IMR-90 (cell line): ENCODE results near the gene P2RX3. TPM values are rescaled to one million over a fixed set of nuclear protein-coding genes. Genes with fewer than 3 reads are reported as not detected.

ENCODE experiments used
- ATAC-seq: fragments of 200-7000 bp; cut with Tn5 transposase; 2 replicates; pipeline ENCODE4 v1.9.1; 2020; ENCODE audit warnings: low read depth, mild to moderate bottlenecking, moderate library complexity
- BruUV-seq: library from RNA; stranded (reverse); fragments of 400-500 nt; replicated peaks from 2 replicates; lab custom pipeline; 2021; lab: Mats Ljungman, UMichigan
- CTCF ChIA-PET: fragments of 300-600 bp; formaldehyde crosslinking; extraction: SDS; loops from one replicate; lab custom pipeline; 2021; ENCODE audit warnings: antibody characterized with exemption; lab: Yijun Ruan, JAX
- POLR2A ChIA-PET: fragments of 300-600 bp; sonication (Branson Sonifier 250); formaldehyde crosslinking; loops from one replicate; lab custom pipeline; 2022; ENCODE audit warnings: antibody characterized with exemption; ENCODE audit not compliant: unreplicated experiment; lab: Charles Lee
- DNase-seq: peaks from one replicate; pipeline ENCODE4 v3.0.0; 2013
- H2AFZ ChIP-seq: replicated peaks from 2 replicates; pipeline ENCODE3; 2013; ENCODE audit warnings: low read length, mild to moderate bottlenecking; ENCODE audit not compliant: poor library complexity
- H2AK5ac ChIP-seq: 2 replicates; pipeline ENCODE4 v1.6.1; 2013; ENCODE audit warnings: low read depth, low read length, inconsistent platforms
- H2AK9ac ChIP-seq: replicated peaks from 2 replicates; pipeline ENCODE3; 2013; ENCODE audit warnings: mild to moderate bottlenecking, low read depth, low read length, moderate library complexity; ENCODE audit not compliant: poor library complexity
- H2BK120ac ChIP-seq: 2 replicates; pipeline ENCODE4 v1.6.1; 2013; ENCODE audit warnings: low read depth, low read length, inconsistent platforms
- H2BK15ac ChIP-seq: 3 replicates; pipeline ENCODE4 v1.6.1; 2013; ENCODE audit warnings: low read depth, low read length, inconsistent platforms
- H2BK20ac ChIP-seq: 2 replicates; pipeline ENCODE4 v1.6.1; 2013; ENCODE audit warnings: low read depth, mild to moderate bottlenecking, inconsistent platforms, low read length, moderate library complexity
- H2BK5ac ChIP-seq: 2 replicates; pipeline ENCODE4 v1.6.1; 2013; ENCODE audit warnings: mild to moderate bottlenecking, low read depth, low read length, inconsistent platforms; ENCODE audit not compliant: poor library complexity, severe bottlenecking
- H3K14ac ChIP-seq: replicated peaks from 2 replicates; pipeline ENCODE4 v1.6.1; 2013; ENCODE audit warnings: low read depth, low read length, inconsistent platforms
- H3K18ac ChIP-seq: 2 replicates; pipeline ENCODE4 v1.6.1; 2013; ENCODE audit warnings: low read depth, low read length, control low read depth
- H3K23ac ChIP-seq: 2 replicates; pipeline ENCODE4 v1.6.1; 2013; ENCODE audit warnings: low read depth, low read length, inconsistent platforms
- H3K27ac ChIP-seq: 2 replicates; pipeline ENCODE4 v1.5.1; 2013; ENCODE audit warnings: mild to moderate bottlenecking, control low read depth, low read length; ENCODE audit not compliant: insufficient read depth
- H3K27me3 ChIP-seq: 2 replicates; pipeline ENCODE4 v1.6.1; 2013; ENCODE audit warnings: low read length; ENCODE audit not compliant: control insufficient read depth, insufficient read depth
- H3K36me3 ChIP-seq: 2 replicates; pipeline ENCODE4 v1.6.1; 2013; ENCODE audit warnings: low read length, mixed read lengths; ENCODE audit not compliant: control insufficient read depth, insufficient read depth
- H3K4ac ChIP-seq: 2 replicates; pipeline ENCODE4 v1.6.1; 2013; ENCODE audit warnings: low read depth, low read length, inconsistent platforms
- H3K4me1 ChIP-seq: 2 replicates; pipeline ENCODE4 v1.6.1; 2013; ENCODE audit warnings: low read length, mixed read lengths; ENCODE audit not compliant: control insufficient read depth, insufficient read depth
- H3K4me2 ChIP-seq: 2 replicates; pipeline ENCODE4 v1.6.1; 2013; ENCODE audit warnings: low read depth, mild to moderate bottlenecking, control low read depth, low read length, moderate library complexity
- H3K4me3 ChIP-seq: 2 replicates; pipeline ENCODE4 v1.5.1; 2013; ENCODE audit warnings: low read depth, mild to moderate bottlenecking, control low read depth, low read length, moderate library complexity; ENCODE audit not compliant: insufficient read depth
- H3K56ac ChIP-seq: 2 replicates; pipeline ENCODE4 v1.6.1; 2013; ENCODE audit warnings: low read length, inconsistent platforms; ENCODE audit not compliant: insufficient read depth; ENCODE audit errors: extremely low read depth
- H3K79me1 ChIP-seq, 2 experiments: 2 replicates each; pipeline ENCODE4 v1.6.1; 2013; ENCODE audit warnings: low read length in 2 of 2, inconsistent platforms in 1 of 2, low read depth in 1 of 2
- H3K9ac ChIP-seq: 2 replicates; pipeline ENCODE4 v1.6.1; 2013; ENCODE audit warnings: low read depth, low read length, control low read depth
- H3K9me1 ChIP-seq: 2 replicates; pipeline ENCODE4 v1.6.1; 2013; ENCODE audit warnings: low read length, inconsistent platforms; ENCODE audit not compliant: insufficient read depth
- H3K9me3 ChIP-seq: 2 replicates; pipeline ENCODE4 v1.6.1; 2013; ENCODE audit warnings: low read length; ENCODE audit not compliant: control insufficient read depth, insufficient read depth
- H4K20me1 ChIP-seq: 2 replicates; pipeline ENCODE4 v1.6.1; 2013; ENCODE audit warnings: low read length, inconsistent platforms; ENCODE audit not compliant: insufficient read depth
- H4K5ac ChIP-seq: 2 replicates; pipeline ENCODE4 v1.6.1; 2013; ENCODE audit warnings: mild to moderate bottlenecking, low read depth, low read length, control low read depth
- H4K8ac ChIP-seq, 2 experiments: 2 replicates each; pipeline ENCODE4 v1.6.1; 2013; ENCODE audit warnings: low read depth in 2 of 2, low read length in 2 of 2, control low read depth in 1 of 2, inconsistent platforms in 1 of 2
- H4K91ac ChIP-seq: 2 replicates; pipeline ENCODE4 v1.6.1; 2013; ENCODE audit warnings: low read depth, low read length, inconsistent platforms; ENCODE audit not compliant: insufficient read depth
- BHLHE40 ChIP-seq: fragments of 150-350 bp; IDR thresholded peaks from 2 replicates; pipeline ENCODE4 v1.6.1; 2016; ENCODE audit warnings: mild to moderate bottlenecking, low read depth, low read length
- CEBPB ChIP-seq: IDR thresholded peaks from 2 replicates; pipeline ENCODE4 v1.6.1; 2012; ENCODE audit warnings: low read depth, low read length, improper control_type of control experiment
- CHD1 ChIP-seq: IDR thresholded peaks from 2 replicates; pipeline ENCODE4 v1.6.1; 2012; ENCODE audit warnings: low read depth, low read length, improper control_type of control experiment
- FOS ChIP-seq: fragments of 150-350 bp; IDR thresholded peaks from 2 replicates; pipeline ENCODE4 v1.6.1; 2016; ENCODE audit warnings: low read depth, low read length
- MAFK ChIP-seq: IDR thresholded peaks from 2 replicates; pipeline ENCODE4 v1.6.1; 2012; ENCODE audit warnings: low read depth, low read length, improper control_type of control experiment
- MAZ ChIP-seq: IDR thresholded peaks from 2 replicates; pipeline ENCODE4 v1.6.1; 2012; ENCODE audit warnings: low read depth, mild to moderate bottlenecking, low read length, improper control_type of control experiment, moderate library complexity, borderline replicate concordance
- MXI1 ChIP-seq: IDR thresholded peaks from 2 replicates; pipeline ENCODE4 v1.6.1; 2012; ENCODE audit warnings: low read depth, mild to moderate bottlenecking, low read length, moderate library complexity, borderline replicate concordance
- NFE2L2 ChIP-seq: fragments of 150-350 bp; IDR thresholded peaks from 2 replicates; pipeline ENCODE4 v1.6.1; 2016; ENCODE audit warnings: low read depth, mild to moderate bottlenecking, low read length
- POLR2A ChIP-seq: IDR thresholded peaks from 2 replicates; pipeline ENCODE4 v1.6.1; 2012; ENCODE audit warnings: mild to moderate bottlenecking, low read depth, low read length
- RAD21 ChIP-seq: IDR thresholded peaks from 2 replicates; pipeline ENCODE4 v1.6.1; 2012; ENCODE audit warnings: low read length, improper control_type of control experiment
- RCOR1 ChIP-seq: IDR thresholded peaks from 2 replicates; pipeline ENCODE4 v1.6.1; 2012; ENCODE audit warnings: mild to moderate bottlenecking, low read length, improper control_type of control experiment; ENCODE audit not compliant: insufficient replicate concordance
- RFX5 ChIP-seq: IDR thresholded peaks from 2 replicates; pipeline ENCODE4 v1.8.0; 2012; ENCODE audit warnings: low read depth, mild to moderate bottlenecking, low read length, moderate library complexity
- SMC3 ChIP-seq: fragments of 150-350 bp; IDR thresholded peaks from 2 replicates; pipeline ENCODE4 v1.6.1; 2016; ENCODE audit warnings: low read depth, mild to moderate bottlenecking, antibody characterized with exemption, low read length, moderate library complexity
- dilution Hi-C: fragments of 300-500 bp; cut with HindIII; formaldehyde crosslinking; loops from one replicate; pipeline ENCODE4 v1.14.3; 2018; ENCODE audit warnings: low sequenced_read_pairs; ENCODE audit not compliant: unreplicated experiment
- in situ Hi-C: fragments of 300-500 bp; cut with MboI; formaldehyde crosslinking; loops from 3 replicates; pipeline ENCODE4 v1.14.3; 2019; ENCODE audit warnings: low sequenced_read_pairs, inconsistent platforms, mixed read lengths
- intact Hi-C: fragments of 100-400 bp; cut with micrococcal nuclease; formaldehyde crosslinking; loops from 2 replicates; pipeline ENCODE4 v1.10.0; 2022
- polyA plus RNA-seq, 3 experiments: library from polyadenylated mRNA; depleted of rRNA; stranded (reverse); fragments of >200 nt; gene quantifications; 2 replicates each; pipeline ENCODE4 v1.2.3, GENCODE V29; 2012; ENCODE audit warnings: low replicate concordance in 1 of 3
- total RNA-seq: library from RNA; depleted of rRNA; stranded (reverse); fragments of >200 nt; gene quantifications from 2 replicates; pipeline ENCODE4 v1.2.3, GENCODE V29; 2012
- TF ChIP-seq, protein P1 (sequence below): fragments of 150-350 bp; IDR thresholded peaks from 2 replicates; pipeline ENCODE4 v1.6.1; 2017; ENCODE audit warnings: mild to moderate bottlenecking, antibody characterized with exemption, low read length, low read depth
- TF ChIP-seq, protein P2 (sequence below): conservative IDR thresholded peaks from 2 replicates; pipeline ENCODE4 v1.5.1; 2012; ENCODE audit warnings: mild to moderate bottlenecking, low read depth, low read length, improper control_type of control experiment
- TF ChIP-seq, protein P3 (sequence below): fragments of 150-350 bp; IDR thresholded peaks from 2 replicates; pipeline ENCODE4 v1.6.1; 2016; ENCODE audit warnings: low read depth, mild to moderate bottlenecking, low read length, moderate library complexity, borderline replicate concordance

Gene P2RX3
- total and polyA plus RNA-seq, 2 of the 4 experiments (the other 2 are of a cell fraction), result not detected

DNA sequence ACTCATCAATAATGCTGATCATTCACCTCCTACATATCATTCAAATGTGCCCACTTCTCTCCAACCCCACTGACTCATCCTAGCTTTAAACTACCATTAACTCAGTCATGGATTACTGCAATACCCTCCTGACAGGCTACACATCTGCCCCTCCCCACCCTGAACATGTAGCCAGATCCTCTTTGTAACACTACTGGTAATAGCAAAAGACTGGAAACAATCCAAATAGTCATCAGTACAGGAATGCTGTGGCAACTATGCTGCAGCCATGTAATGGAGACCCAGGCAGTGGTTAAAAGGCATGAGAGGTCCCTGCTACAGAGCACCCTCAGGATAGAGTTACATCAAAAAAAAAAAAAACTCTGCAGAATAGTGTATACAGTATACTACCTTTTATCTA, 72.1 kb downstream of the P2RX3 start:
- Histone ChIP-seq H2AK9ac (no peak overlapping the region), H3K36me3 (peaks cover 32% of the 10 kb centered on the region), H3K56ac (no peak overlapping the region), H3K4ac (no peak overlapping the region), H3K9me1 (no peaks in the 10 kb centered on the region; the same call in 1 of the 2 replicates), H3K23ac (no peak overlapping the region), H3K4me2 (no peak overlapping the region), H3K14ac (no peak overlapping the region), H2BK120ac (no peak overlapping the region), H2BK5ac (no peak overlapping the region), H2AK5ac (no peak overlapping the region), H3K4me1 (peaks cover 3% of the 10 kb centered on the region; the same call in 1 of the 2 replicates), H4K20me1 (no peaks in the 10 kb centered on the region), H2BK20ac (no peak overlapping the region), H3K9me3 (no peaks in the 10 kb centered on the region), H3K4me3 (no peak overlapping the region), H3K27me3 (no peaks in the 10 kb centered on the region), H3K79me1 (no peaks in the 10 kb centered on the region), H4K91ac (no peak overlapping the region), H3K27ac (no peak overlapping the region), H3K18ac (no peak overlapping the region), H4K5ac (no peak overlapping the region), H4K8ac (no peak overlapping the region), H3K9ac (no peak overlapping the region), H2AFZ (no peak overlapping the region), H2BK15ac (no peak overlapping the region)
- BruUV-seq, result no TSS peak
- TF ChIP-seq, protein P1, sequence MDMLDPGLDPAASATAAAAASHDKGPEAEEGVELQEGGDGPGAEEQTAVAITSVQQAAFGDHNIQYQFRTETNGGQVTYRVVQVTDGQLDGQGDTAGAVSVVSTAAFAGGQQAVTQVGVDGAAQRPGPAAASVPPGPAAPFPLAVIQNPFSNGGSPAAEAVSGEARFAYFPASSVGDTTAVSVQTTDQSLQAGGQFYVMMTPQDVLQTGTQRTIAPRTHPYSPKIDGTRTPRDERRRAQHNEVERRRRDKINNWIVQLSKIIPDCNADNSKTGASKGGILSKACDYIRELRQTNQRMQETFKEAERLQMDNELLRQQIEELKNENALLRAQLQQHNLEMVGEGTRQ, result no peak
- no peak for TF ChIP-seq MAFK
- TF ChIP-seq SMC3, result no peak
- TF ChIP-seq POLR2A, result no peak
- no peak for TF ChIP-seq NFE2L2
- peak; percentile 54; the same call in 1 of the 2 replicates for TF ChIP-seq MAZ
- peak; percentile 75 for TF ChIP-seq CEBPB
- TF ChIP-seq, protein P2, sequence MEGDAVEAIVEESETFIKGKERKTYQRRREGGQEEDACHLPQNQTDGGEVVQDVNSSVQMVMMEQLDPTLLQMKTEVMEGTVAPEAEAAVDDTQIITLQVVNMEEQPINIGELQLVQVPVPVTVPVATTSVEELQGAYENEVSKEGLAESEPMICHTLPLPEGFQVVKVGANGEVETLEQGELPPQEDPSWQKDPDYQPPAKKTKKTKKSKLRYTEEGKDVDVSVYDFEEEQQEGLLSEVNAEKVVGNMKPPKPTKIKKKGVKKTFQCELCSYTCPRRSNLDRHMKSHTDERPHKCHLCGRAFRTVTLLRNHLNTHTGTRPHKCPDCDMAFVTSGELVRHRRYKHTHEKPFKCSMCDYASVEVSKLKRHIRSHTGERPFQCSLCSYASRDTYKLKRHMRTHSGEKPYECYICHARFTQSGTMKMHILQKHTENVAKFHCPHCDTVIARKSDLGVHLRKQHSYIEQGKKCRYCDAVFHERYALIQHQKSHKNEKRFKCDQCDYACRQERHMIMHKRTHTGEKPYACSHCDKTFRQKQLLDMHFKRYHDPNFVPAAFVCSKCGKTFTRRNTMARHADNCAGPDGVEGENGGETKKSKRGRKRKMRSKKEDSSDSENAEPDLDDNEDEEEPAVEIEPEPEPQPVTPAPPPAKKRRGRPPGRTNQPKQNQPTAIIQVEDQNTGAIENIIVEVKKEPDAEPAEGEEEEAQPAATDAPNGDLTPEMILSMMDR, result no peak
- peak; percentile 51; the same call in 1 of the 2 replicates for TF ChIP-seq FOS
- TF ChIP-seq BHLHE40, result no peak
- TF ChIP-seq, protein P3, sequence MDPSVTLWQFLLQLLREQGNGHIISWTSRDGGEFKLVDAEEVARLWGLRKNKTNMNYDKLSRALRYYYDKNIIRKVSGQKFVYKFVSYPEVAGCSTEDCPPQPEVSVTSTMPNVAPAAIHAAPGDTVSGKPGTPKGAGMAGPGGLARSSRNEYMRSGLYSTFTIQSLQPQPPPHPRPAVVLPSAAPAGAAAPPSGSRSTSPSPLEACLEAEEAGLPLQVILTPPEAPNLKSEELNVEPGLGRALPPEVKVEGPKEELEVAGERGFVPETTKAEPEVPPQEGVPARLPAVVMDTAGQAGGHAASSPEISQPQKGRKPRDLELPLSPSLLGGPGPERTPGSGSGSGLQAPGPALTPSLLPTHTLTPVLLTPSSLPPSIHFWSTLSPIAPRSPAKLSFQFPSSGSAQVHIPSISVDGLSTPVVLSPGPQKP, result no peak
- no peak for TF ChIP-seq MXI1
- TF ChIP-seq CHD1, result no peak
- no peak for TF ChIP-seq RAD21
- TF ChIP-seq RCOR1, result peak; percentile 67
- no peak for TF ChIP-seq RFX5
- intact Hi-C loops (no loop called here), dilution Hi-C loops (no loop called here), in situ Hi-C loops (no loop called here)
- CTCF ChIA-PET, result no interaction called here
- DNase-seq (peak; percentile 96), ATAC-seq (peak; percentile 91)
- POLR2A ChIA-PET, result interaction anchor here (0.6 kb wide), 1 partner anchor 99 kb away, joined by 7 read pairs; no protein-coding TSS in a partner anchor
